GM19023 (cell line): Measurements from ENCODE around the gene MB.

Experiments used
- ATAC-seq: cut with Tn5 transposase; IDR thresholded peaks from one replicate; pipeline ENCODE4 v1.9.1; 2021; ENCODE audit warnings: mild to moderate bottlenecking, moderate library complexity; ENCODE audit not compliant: unreplicated experiment

The MB gene

GRCh38 chr22:35618427-35619223 lies 1.5 kb upstream of the MB start:
- ATAC-seq: no peak

- no peak for ATAC-seq
These were observed 1.1 kb downstream of the MB start for GRCh38 chr22:35616043-35616442.

- ATAC-seq: no peak
These were observed 2.0 kb downstream of the MB start for GRCh38 chr22:35615156-35615555.

GRCh38 chr22:35614404-35614803 lies 2.7 kb downstream of the MB start:
- no peak for ATAC-seq

- no peak for ATAC-seq
These were observed 4.2 kb downstream of the MB start for GRCh38 chr22:35612903-35613302.

- no peak for ATAC-seq
These were observed 5.1 kb downstream of the MB start for GRCh38 chr22:35611891-35612576.

- no peak for ATAC-seq
These were observed 5.8 kb downstream of the MB start for GRCh38 chr22:35611200-35611890.

GRCh38 chr22:35610741-35611140 lies 6.4 kb downstream of the MB start:
- no peak for ATAC-seq

- ATAC-seq: no peak
These were observed 7.4 kb downstream of the MB start for GRCh38 chr22:35609761-35610160.

GRCh38 chr22:35609261-35609660 lies 7.9 kb downstream of the MB start:
- ATAC-seq: no peak

GRCh38 chr22:35608088-35608487 lies 9.0 kb downstream of the MB start:
- ATAC-seq: no peak

GRCh38 chr22:35606916-35607315 lies 10.2 kb downstream of the MB start:
- ATAC-seq: no peak

GRCh38 chr22:35605851-35606481 lies 11.2 kb downstream of the MB start:
- ATAC-seq: no peak

- ATAC-seq: no peak
These were observed 11.8 kb downstream of the MB start for GRCh38 chr22:35605369-35605680.

GRCh38 chr22:35604621-35605368 lies 12.3 kb downstream of the MB start:
- ATAC-seq: no peak

GRCh38 chr22:35601743-35602615 lies 15.2 kb downstream of the MB start:
- no peak for ATAC-seq

GRCh38 chr22:35601013-35601580 lies 16.0 kb downstream of the MB start:
- no peak for ATAC-seq

- ATAC-seq: no peak
These were observed 16.7 kb downstream of the MB start for GRCh38 chr22:35600476-35600875.

GRCh38 chr22:35599364-35599763 lies 17.8 kb downstream of the MB start:
- ATAC-seq: no peak

GRCh38 chr22:35598396-35598710 lies 18.8 kb downstream of the MB start:
- ATAC-seq: no peak
